ENCODE results near the gene FDX2.

Gene FDX2

GRCh38 chr19:10271543-10272086 lies 44.2 kb downstream of the FDX2 start:
- TF ChIP-seq GATA3 (IDR thresholded peaks at IDR 0.05; ENCODE audit: low read depth, low read length): no peak
- no peak for TF ChIP-seq GATA2 (IDR thresholded peaks at IDR 0.05; ENCODE audit: low read depth, low read length)

- TF ChIP-seq GATA2 (IDR thresholded peaks at IDR 0.05; ENCODE audit: low read depth, low read length) (no peak), GATA3 (IDR thresholded peaks at IDR 0.05; ENCODE audit: low read depth, low read length) (no peak)
Observed at GRCh38 chr19:10270616-10271394, 45.0 kb downstream of the FDX2 start, which contains the start of gene ICAM1. ICAM1 (plus strand) TSS chr19:10271120; CDS start chr19:10271160, 40 bp downstream.

DNA sequence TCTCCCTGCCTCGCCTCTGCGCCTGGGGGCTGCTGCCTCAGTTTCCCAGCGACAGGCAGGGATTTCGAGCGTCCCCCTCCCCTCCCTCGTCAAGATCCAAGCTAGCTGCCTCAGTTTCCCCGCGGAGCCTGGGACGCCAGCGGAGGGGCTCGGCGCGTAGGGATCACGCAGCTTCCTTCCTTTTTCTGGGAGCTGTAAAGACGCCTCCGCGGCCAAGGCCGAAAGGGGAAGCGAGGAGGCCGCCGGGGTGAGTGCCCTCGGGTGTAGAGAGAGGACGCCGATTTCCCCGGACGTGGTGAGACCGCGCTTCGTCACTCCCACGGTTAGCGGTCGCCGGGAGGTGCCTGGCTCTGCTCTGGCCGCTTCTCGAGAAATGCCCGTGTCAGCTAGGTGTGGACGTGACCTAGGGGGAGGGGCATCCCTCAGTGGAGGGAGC lies 45.6 kb downstream of the FDX2 start:
- TF ChIP-seq GATA3 (IDR thresholded peaks at IDR 0.05; ENCODE audit: low read depth, low read length): no peak
- no peak for TF ChIP-seq GATA2 (IDR thresholded peaks at IDR 0.05; ENCODE audit: low read depth, low read length)

- TF ChIP-seq GATA3 (IDR thresholded peaks at IDR 0.05; ENCODE audit: low read depth, low read length) (no peak), GATA2 (IDR thresholded peaks at IDR 0.05; ENCODE audit: low read depth, low read length) (no peak)
Observed at GRCh38 chr19:10269333-10270179, 46.3 kb downstream of the FDX2 start.

- TF ChIP-seq GATA2 (IDR thresholded peaks at IDR 0.05; ENCODE audit: low read depth, low read length) (no peak), GATA3 (IDR thresholded peaks at IDR 0.05; ENCODE audit: low read depth, low read length) (no peak)
Observed at GRCh38 chr19:10268071-10268470, 47.7 kb downstream of the FDX2 start.

GRCh38 chr19:10266706-10267105 lies 49.1 kb downstream of the FDX2 start:
- no peak for TF ChIP-seq GATA2 (IDR thresholded peaks at IDR 0.05; ENCODE audit: low read depth, low read length)
- no peak for TF ChIP-seq GATA3 (IDR thresholded peaks at IDR 0.05; ENCODE audit: low read depth, low read length)

GRCh38 chr19:10262771-10263170 lies 53.0 kb downstream of the FDX2 start:
- no peak for TF ChIP-seq GATA2 (IDR thresholded peaks at IDR 0.05; ENCODE audit: low read depth, low read length)

DNA sequence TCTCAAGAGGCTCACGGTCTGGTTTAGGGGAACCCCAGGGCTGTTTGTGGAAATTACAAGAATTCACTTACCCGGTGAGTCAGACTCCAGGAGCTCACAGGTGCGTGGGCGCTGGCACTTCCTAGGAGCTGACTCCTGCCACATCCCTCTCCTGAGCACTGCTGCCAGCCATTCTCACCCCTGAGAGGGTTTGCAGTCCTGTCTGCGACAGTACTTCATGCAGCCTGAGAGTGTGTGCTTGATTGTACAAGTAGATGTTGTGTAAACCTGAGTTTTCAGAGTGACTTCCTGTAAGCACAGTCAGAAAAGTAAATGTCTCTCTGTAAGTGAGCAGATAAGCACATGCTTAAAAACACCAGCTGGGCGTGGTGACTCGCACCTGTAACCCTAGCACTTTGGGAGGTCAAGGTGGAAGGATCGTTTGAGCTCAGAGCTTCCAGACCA lies 55.7 kb downstream of the FDX2 start:
- TF ChIP-seq GATA2 (IDR thresholded peaks at IDR 0.05; ENCODE audit: low read depth, low read length) (no peak), GATA3 (IDR thresholded peaks at IDR 0.05; ENCODE audit: low read depth, low read length) (no peak)

Data from SH-SY5Y (cell line).